ENCODE data around the gene PDE9A.
"Not testable (repeated sequence)": the region's sequence is repeated elsewhere in the genome, so short reads cannot be mapped to it uniquely, and the experiment has no call there.

PDE9A gene

DNA sequence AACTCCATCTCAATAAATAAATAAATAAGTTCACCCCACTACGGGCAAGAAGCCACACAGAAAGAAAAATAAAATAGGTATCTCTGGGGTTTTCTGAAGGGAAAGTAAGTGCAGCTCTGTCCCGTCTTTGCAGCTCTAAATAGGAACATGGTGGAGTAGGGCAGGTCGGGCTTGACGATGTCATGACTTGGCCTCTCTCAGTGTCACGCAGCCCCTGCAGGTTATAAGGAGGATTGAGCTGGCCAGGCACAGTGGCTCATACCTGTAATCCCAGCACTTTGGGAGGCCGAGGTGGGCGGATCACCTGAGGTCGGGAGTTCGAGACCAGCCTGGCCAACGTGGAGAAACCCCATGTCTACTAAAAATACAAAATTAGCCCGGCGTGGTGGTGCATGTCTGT, 67.1 kb downstream of the PDE9A start:
- not testable (repeated sequence) for DNase-seq

DNA sequence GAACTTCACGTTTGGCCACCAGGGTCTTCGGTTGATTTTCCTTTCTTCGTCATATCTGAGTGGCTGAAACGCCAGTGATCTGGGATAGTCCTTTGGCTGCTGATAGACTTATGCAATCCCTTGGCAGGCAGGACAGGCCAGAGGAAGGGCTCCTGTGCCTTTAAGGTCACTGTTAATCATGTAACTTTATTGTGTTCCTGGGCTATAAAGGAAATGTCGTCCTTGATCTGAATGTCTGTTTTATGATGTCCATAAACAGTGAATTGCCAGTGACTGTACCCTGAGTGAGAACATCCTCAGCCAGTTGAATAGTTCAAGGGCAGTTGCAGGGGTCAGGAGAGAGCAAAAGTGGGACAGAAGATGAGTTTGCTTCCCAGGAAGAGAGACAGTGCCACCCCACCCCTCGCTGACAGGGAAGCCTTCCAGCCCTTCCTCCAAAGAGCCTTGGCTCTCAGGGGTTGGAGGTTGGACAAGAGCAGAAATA, 68.0 kb downstream of the PDE9A start:
- DNase-seq = no peak

DNA sequence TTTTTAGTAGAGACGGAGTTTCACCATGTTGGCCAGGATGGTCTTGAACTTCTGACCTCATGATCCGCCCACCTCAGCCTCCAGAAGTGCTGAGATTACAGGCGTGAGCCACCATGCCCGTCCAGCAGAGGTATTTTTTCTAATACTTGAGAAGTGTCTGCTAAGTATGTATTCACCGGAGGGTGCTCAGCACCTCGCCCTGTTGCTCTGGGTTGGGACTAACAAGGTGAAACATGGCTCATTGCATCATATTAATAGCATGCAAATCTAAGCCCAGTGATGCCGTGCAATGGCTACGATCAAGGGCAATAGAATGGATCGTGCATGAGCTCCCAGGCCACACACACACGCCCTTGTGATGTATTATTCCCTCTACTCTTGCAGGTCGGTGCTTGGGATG, 68.7 kb downstream of the PDE9A start:
- no peak for DNase-seq

DNA sequence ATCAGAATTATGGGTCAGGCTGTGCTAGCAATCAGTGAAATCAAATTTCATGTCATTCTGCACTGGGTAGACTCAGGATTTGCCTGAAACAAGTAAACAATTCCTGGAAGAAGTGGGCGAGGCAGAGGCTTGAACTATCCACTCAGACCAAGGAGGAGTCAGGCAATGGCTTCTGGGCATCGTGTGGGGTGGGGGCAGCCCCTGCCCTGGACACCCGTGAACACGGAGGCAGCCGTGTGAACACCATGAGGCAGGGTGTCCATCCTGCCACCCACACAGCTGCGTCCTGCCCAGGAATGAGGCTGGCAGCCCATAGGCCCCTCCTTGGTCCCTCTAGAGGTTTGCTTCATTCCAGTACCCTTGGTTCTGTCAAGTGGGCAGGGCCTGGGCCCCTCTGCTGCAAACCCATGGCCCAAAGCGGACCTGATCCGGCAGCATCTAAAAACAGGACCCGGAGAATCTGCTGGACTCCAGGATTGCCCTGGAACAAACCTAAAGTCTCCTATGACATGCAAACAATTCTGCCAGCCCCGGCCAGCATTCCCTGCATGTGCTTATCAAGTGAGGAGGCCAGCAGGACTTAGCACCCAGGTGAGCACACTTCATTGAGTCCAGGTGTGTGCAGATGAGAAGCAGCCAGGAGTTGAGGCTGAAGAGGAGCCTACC, 69.5 kb downstream of the PDE9A start:
- DNase-seq = no peak

DNA sequence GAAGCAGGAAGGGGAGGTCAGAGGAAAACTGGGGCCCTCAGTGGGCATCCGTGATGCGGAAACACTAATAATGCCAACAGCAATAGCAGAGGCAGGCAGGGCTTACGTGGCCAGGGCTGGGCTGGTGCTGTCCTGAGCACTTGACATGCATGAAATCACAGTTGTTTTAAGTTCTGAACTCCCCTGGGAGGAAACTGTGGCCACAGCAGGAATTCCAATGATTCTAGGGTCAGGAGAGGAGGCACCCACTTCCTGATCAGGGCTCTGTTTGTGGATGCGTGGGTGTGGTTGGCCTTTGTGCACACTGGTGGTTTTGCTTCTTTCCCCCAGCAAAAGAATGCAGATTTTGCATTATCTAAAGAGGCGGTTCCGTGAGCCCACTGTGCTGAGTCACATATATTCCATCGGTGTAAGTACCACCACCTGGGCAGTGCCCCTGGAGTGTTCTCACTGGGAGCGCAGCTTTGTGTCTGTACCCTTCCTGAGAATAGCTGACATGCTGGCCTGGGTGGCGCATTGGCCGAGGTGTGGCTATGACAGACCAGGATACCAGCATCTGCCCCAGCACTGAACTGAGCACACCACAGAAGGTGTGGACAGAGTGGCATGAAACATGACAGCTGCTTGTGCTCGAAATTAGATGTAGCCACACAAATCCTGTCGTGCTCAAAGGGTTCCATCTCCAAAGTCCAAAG, 71.0 kb downstream of the PDE9A start:
- peak; percentile 71 for DNase-seq

DNA sequence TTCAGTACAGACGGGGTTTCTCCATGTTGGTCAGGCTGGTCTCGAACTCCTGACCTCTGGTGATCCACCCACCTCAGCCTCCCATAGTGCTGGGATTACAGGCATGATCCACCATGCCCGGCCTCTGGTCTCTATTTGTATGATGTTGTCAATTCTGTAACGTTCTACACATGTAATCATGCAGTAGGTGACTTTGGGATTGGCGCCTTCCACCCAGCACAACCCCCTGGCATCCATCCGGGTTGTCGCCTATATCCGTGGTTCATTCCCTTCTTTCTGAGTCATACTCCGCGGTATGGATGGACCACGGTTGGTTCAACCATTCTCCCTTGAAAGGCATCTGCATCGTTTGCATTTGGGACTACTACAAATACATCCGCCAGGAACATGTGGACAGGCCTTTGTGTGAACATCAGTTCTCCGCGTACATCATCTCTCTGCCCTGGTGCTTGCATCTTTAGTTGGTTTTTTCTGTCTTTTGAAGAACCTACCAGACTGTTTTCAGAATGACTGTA, 72.1 kb downstream of the PDE9A start:
- DNase-seq = no peak

DNA sequence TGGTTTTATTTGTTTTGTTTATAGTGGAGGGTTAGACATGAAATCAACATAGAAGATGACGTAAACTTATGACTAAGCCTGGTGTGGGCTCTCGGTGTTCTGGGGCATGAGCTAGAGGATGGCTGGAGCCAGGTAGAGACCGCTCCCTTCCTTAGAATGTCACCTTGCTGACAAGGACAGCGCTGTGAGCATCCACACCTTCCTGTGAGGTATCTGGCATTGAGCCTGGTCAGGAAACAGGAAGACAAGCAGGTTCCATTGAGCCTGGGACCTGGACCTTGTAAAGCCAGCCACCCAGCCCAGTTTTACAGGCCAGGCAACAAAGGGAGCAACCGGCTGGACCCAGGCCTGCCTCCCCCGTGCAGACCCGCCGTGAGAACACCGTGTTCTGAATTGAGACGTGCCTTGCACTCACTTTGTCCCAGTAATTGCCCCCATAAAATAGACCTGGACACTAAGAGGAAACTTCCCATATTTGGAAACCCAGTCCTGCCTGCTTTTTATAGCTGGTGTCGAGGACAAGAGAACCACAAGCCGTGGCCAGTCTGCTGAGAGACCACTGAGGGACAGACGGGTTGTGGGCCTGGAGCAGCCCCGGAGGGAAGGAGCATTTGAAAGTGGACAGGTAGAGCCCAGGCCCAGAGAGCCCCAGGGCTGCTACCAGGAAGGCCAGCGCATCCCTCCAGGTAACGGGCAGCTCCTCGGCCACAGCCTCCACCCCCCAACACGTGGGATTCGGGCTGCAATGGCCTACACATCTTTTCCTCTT, 78.0 kb downstream of the PDE9A start:
- DNase-seq = no peak

DNA sequence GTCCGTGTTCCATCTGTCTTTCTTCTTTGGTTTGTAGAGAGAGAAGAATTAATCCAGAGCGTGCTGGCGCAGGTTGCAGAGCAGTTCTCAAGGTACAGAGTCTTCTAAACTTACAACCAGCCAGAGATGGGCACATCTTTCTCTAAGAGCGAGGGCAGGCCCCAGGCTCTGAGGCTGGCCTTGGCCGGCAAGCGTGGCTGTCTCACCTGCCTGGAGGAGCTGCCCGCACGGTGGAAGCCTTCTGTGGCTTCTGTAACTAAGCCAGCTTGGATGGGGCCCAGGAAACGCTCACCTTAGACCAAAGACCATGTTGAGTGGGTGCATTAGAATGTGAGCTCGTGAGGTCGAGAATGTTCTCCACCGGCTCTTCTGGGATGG, 78.6 kb downstream of the PDE9A start:
- DNase-seq = no peak

DNA sequence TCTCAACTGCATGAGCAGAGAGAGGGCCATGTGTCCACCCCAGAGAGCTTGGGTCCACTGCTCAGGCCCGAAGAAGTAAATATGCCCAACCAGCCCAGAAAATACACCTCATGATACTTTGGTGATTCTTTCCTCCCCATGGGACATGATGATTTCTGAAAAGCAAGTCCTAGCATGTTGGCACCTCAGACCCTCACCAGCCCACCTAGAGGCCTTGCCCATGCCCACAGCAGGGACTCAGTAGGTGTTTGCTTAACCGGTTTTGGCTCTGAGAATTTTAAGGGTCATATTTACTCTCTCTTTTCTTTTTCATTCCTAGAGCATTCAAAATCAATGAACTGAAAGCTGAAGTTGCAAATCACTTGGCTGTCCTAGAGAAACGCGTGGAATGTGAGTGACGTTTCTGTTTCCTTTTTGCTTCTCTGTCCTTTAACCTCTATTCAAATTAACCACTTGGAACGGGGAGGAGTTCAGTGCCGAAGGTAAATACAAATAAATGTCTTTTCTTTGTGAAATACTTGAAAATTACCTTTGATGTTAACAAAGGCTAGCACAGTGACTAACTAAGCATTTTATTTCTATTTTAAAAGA, 79.7 kb downstream of the PDE9A start:
- no peak for DNase-seq

DNA sequence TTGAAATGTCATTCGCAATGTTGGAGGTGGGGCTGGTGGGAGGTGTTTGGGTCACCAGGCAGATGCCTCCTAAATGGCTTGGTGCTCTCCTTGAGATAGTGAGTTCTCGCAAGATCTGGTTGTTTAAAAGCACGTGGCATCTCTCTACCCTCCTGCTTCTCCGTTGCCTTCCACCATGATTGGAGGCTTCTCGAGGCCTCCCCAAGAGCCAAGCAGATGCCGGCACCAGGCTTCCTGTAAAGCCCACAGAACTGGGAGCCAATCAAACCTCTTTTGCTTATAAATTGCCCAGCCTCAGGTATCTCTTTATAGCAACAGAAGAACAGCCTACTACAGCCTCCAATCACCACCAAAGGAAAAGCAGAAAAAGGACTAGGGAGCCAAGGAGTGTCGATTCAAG, 80.5 kb downstream of the PDE9A start:
- DNase-seq = no peak

DNA sequence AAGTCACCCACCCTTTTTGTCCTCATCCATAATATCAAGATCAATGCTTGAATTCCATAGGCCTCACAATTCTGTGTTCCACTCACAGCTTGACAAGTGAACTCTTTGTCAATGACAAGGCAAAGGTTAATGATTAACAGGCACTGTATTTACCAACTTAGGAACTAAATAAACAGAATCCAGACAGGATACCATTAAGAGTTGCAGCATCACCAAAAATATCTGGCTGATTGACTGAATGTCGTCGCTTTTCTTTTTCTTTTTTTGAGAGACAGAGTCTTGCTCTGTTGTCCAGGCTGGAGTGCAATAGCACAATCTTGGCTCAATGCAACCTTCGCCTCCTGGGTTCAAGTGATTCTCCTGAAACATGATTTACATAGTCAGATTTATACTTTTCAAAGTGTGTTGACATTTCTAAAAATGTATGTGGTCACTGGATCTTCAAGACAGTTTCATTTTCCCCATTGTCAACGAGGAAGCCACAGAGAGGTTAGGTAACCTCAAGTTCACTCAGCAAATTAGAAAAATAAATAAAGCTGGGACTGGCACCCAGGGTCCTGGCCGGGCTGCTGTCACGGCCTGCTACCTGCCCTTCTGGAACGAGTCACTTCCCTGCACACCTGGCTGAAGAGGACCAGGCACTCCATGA, 81.0 kb downstream of the PDE9A start:
- DNase-seq = no peak

DNA sequence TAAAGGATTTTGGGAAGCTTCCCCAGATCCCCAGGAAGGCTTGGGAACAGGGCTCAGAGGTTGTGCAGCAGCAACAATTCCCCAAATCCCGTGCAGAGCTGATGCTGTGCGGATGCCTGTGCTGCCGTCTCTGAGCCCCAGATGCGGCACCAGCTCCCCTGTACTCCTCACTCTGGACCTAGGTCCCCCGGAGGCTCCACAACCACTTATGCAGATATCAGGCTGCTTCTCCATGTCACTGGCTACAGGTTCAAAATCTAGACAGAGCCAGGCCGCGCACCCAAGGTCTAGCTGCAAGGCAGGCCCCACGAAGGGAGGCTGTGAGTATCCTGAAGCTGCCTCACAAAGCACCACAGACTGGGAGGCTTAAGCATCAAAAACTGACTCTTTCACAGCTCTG, 81.6 kb downstream of the PDE9A start:
- DNase-seq = no peak

DNA sequence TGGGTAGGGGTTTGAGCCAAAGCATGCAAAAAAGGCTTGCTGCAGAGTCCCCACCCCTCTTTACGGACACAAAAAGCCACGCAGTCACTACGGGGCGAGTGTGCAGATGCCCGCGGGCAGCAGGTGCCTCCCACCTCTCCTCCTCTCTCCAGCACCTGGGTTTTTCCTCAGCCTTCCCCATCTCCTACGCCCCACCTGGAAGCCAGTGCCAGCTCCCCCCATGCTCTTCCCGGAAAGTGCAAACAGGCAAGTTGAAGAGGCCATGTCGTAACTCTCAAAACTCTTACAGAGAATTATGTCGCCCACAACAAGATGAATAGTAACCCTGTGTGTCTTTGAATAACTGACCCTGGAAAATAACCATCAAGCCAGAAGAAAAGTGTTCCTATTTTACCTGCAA, 82.5 kb downstream of the PDE9A start:
- DNase-seq = no peak

DNA sequence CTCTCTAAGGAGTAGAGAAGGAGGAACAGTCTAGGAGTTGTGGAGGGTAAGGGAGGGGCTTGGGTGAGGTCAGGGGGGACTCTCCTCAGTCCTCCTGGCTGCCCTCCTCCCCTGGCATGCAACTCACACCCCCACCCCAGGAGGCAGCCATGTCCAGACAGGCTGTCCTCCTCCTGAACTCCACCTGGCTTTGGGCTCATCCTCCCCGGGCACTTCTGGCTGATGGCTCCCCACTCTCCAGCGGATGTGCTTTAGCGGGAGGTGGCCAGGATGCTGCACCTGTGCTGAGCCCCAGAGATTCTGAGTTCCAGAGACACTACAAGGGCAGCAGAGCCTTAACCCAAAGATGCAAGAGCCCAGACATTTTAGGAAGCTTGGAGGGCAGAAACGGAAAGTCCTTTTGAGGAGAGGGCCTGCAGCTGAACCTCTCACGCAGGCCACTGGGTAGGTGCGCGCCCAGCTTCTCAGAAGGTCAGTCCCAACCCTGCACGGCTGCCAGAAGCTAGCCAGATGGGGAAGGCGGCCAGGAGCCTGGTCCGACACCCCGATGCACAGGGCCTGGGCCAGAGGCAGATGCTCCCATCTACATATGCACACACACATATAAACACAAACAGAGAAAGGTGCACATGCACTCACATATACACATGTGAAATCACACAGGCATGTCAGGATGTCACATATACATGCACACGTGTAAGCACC, 83.4 kb downstream of the PDE9A start:
- DNase-seq = no peak

DNA sequence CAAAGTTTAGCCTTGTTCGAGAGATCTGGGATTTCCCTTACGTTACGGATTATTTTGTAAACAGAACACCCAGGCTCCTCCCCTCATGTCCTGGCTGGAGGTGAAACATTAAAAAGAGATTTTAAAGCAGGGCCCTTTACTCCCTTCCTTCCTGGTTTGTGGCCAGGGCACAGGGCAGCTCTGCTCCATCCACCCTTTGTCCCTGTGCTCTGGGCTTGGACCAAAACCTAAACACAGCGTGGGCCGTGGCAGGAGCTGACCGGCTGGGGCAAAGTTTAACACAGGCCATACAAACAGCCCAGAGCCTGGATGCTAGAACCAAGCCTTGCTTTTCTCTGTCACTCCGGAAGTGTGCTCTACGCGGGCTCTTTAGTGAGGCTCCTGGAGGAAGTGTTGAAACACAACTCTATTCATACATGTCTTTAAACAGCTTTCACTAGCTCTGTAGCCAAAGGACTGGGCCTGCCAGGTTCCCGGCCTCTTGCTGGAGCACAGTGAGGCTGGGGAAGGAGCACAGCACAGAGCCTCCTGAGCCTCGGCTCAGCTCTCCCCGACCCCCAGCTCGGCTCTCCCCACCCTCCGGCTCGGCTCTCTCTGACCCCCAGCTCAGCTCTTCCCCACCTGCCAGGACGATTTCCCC, 84.7 kb downstream of the PDE9A start:
- DNase-seq = no peak

DNA sequence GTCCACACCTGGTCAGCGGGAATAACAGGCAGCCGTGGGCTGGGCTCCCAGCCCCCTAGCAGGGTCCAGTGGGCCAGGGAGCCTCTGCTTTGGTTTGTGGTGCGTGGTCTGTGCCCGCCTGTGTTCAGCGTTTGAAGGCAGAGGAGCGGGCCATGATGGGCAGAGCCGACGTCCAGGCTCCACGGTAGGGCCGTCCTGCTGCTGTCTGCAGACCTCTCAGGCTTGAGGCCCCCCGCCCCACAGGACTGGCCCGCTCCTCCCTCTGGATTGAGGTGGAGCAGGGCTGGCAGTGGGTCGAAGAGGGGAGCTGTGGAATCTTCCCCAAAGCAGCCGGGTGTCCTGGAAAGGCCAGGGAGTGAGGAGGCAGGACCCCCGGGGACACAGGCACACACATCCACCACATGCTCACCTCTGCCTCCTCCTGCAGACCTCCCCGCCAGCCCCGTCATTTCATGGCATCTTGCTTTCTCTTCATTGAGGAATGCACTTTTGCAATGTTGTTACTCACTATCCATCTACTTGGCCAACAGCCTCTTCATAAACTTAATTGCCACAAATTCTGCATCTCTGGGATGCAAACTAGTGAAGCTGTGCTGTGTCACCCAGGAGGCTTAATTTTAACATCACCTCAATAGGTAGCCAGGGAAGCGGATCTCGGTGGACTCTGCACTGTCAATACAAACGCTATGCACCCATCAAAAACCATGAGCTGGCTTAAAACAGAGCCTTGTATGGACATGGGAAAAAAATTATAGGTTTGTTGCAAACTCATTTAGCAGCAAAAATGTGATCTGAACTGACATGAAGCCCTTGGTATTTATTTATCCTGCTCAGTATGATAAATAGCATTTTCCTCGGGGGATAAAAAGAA, 85.9 kb downstream of the PDE9A start:
- DNase-seq = no peak

DNA sequence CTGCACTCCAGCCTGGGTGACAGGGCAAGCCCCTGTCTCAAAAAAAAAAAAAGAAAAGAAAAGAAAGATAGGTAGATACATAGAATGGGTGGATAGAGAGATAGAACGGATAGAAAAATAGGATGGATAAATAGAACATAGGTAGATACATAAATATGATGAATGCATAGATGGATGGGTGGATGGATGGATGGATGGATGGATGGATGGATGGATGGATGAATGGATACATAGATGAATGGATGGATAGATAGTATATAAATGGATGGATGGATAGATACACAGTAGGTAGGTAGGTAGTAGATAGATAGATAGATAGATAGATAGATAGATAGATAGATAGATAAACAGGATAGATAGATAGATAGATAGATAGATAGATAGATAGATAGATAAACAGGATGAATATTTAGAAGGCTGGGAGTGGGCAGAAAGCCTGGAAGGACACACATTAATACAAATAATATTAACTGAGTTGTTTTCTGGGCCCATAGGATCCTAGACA, 87.0 kb downstream of the PDE9A start:
- DNase-seq = no peak

DNA sequence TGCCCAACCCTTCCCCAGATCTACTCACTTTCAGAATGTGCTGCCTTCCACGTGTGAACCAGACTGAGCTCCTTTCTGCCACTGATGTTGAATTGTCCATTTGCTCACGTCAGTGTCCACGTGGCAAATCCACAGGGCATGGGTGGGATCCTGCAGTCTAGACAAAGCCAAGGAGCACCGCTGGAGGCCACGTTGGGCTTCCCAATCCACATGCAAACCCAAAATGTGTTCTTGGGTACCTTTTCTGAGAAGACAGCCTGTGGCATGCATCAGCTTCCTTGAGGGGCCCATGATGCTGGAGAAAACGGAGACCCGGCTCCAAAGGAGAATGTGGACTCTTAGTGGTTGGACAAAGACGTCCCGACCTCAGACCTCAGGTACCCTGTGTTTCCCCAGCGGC, 87.6 kb downstream of the PDE9A start:
- no peak for DNase-seq

DNA sequence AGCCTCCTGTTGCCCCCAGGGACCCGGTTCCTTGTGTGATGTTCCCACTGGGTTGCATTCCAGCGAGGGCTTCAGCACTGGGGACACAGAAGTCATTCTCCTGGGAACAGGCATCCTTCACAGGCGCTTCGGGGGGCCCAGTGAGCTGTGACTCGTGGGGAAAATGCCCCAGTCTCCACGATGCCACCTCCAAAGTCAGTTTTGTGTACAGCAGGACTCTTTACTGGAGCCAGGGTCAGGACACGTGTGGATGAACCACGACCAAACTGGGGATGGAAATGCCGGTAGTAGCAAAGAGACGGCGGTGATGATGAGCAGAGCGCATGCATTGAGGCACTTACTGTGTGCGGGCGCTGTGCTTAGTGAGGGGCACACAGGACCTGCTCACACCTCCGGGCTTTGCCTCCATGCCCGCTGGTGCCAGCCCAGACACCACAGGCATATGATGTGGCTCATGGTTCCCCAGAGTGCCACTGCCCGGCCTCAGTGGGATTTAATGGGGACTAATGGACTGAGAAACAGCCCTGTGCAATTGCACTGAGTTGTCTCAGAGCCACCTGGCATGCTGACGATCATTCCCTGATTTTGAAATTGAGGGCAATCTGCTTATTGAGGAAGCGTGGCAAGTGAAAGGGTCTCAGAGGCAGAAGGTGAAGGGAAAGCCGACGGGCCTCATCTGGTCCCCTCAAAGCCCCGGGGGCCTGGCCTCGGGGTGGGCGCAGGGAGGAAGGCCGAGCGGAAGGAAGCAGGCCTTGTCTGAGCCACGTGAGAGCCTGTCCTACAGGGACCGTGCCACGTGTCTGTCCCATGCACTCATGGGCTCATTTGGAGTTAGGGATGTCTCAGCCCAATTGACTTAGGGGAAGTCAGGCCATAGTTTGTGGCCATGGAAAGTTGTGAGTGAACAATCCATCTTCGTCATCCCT, 91.4 kb downstream of the PDE9A start:
- DNase-seq = no peak

Data from fibroblast of upper back skin (primary cell).